Subcutaneous abdominal adipose tissue (tissue), 5 donors: ENCODE measurements around the gene TNIK.

Experiments
- H3K27ac ChIP-seq: one replicate; pipeline ENCODE4 v1.7.0; 2013; ENCODE audit warnings: low read depth, mild to moderate bottlenecking, inconsistent platforms, low read length, moderate library complexity
- H3K27me3 ChIP-seq, 5 donors: one replicate each; pipeline ENCODE4 v1.7.0; 2013; ENCODE audit warnings: low read length in 5 of 5, inconsistent platforms in 1 of 5; ENCODE audit not compliant: control insufficient read depth in 5 of 5, insufficient read depth in 4 of 5
- H3K36me3 ChIP-seq, 5 donors: one replicate each; pipeline ENCODE4 v1.7.0; 2013; ENCODE audit warnings: low read length in 5 of 5; ENCODE audit not compliant: control insufficient read depth in 5 of 5, insufficient read depth in 5 of 5
- H3K4me1 ChIP-seq, 5 donors: one replicate each; pipeline ENCODE4 v1.7.0; 2013; ENCODE audit warnings: low read length in 5 of 5, mild to moderate bottlenecking in 3 of 5, moderate library complexity in 1 of 5; ENCODE audit not compliant: control insufficient read depth in 5 of 5, insufficient read depth in 5 of 5
- H3K4me3 ChIP-seq, 5 donors: one replicate each; pipeline ENCODE4 v1.7.0; 2013; ENCODE audit warnings: low read length in 5 of 5, low read depth in 1 of 5
- H3K9ac ChIP-seq, 5 donors: one replicate each; pipeline ENCODE4 v1.7.0; 2013; ENCODE audit warnings: low read length in 5 of 5, mild to moderate bottlenecking in 4 of 5, moderate library complexity in 3 of 5
- H3K9me3 ChIP-seq, 5 donors: one replicate each; pipeline ENCODE4 v1.7.0; 2013; ENCODE audit warnings: low read length in 5 of 5; ENCODE audit not compliant: control insufficient read depth in 5 of 5
- donor health status: healthy.
- donor health status: healthy.
- donor health status: healthy.
- donor health status: healthy.
- donor health status: healthy.

The TNIK gene

DNA sequence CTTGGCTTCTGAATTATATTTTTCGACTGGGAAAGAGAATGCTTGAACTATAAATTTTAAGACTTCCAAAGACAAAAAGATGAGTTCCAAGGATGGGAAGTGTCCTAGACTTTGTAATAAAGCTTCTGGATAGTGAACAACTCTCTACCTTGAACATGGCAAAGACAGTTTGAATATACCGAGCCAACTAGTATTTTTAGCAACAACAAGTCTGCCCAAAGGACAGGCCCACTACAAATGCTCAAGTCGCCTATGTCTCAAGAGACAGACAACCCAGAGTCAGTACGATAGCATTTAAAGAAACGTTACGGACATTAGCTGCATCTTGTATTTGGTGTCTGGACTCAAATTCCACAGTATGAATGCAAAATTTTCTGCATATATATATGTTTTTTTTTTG lies 258.4 kb downstream of the TNIK start:
- Histone ChIP-seq H3K27me3 (no peaks in the 10 kb centered on the region), H3K27ac (no peak overlapping the region), H3K9ac (no peak overlapping the region), H3K4me3 (no peak overlapping the region), H3K4me1 (no peaks in the 10 kb centered on the region), H3K36me3 (no peaks in the 10 kb centered on the region), H3K9me3 (no peaks in the 10 kb centered on the region)

DNA sequence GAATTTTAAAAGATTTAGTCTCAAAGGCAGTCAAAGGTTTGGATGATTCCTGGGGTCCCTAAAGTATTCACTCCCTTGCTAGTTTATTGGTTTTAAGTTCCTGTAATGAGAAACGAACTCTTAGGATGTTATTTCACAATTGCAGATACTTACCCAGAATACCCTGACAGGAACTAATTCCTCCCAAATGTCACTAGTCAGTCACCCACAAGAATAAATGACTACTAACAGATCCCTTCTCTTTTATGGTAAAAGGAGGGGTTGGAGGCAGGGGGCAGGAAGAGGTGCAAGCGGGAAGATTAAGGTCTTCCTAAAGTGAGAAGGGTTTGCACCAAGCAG lies 259.5 kb downstream of the TNIK start:
- no peak overlapping the region for H3K27ac ChIP-seq
- H3K36me3 ChIP-seq = no peaks in the 10 kb centered on the region
- no peak overlapping the region for H3K9ac ChIP-seq
- H3K9me3 ChIP-seq = no peaks in the 10 kb centered on the region
- H3K27me3 ChIP-seq = no peaks in the 10 kb centered on the region
- no peaks in the 10 kb centered on the region for H3K4me1 ChIP-seq
- no peak overlapping the region for H3K4me3 ChIP-seq

DNA sequence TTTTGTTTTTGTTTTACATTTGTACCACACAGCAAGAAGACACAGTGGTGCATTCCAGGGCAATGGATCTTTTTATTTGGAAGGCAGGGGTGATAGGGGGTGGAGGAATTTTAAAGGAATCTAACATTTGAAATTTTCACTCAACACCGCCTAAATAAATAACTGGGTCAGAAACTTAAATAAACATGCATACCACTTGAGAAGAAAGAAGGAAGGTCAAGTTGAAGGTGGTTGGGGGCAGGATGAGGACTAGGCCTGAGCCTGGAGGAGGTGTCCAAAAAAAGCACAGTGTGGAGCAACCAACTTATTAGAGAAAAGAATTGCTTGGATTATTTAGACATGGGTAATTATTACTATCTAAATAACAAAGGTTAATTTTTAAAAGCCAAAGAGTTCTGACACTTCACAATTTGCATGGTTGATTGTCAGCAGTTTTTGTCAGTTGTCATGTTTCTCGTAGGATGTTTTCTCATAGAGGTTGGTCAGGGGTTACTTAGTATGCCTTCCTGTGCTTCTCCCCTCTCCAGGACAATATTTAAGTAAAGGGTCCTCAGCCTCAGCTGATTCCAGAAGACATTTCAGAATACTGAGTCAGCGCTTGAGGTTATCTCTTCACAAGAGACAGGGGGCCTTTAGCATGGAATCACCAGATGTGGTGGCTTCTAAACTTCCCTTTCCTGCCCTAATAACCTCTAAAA lies 260.0 kb downstream of the TNIK start:
- Histone ChIP-seq H3K4me3 (no peak overlapping the region), H3K9ac (no peak overlapping the region), H3K27me3 (no peaks in the 10 kb centered on the region), H3K36me3 (no peaks in the 10 kb centered on the region), H3K4me1 (no peaks in the 10 kb centered on the region), H3K9me3 (no peaks in the 10 kb centered on the region), H3K27ac (no peak overlapping the region)

DNA sequence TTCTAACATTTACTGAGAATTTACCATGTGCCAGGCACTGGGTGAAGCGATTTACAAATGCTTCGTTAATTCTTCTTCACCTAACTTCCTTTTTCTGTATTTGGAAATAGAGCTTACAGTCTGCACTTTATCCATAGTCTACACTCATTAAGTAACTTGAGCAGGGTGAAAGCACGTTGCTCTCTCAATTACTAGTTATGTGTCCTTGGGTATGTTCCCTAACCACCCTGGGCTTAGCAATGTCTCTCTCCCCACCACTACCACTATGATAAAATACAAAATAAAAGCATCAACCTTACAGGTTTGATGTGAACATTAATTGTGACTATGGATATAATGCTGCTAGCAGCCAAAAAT lies 260.8 kb downstream of the TNIK start:
- H3K9ac ChIP-seq = no peak overlapping the region
- H3K36me3 ChIP-seq = no peaks in the 10 kb centered on the region
- no peaks in the 10 kb centered on the region for H3K4me1 ChIP-seq
- H3K4me3 ChIP-seq = no peak overlapping the region
- H3K9me3 ChIP-seq = no peaks in the 10 kb centered on the region
- H3K27ac ChIP-seq = no peak overlapping the region
- no peaks in the 10 kb centered on the region for H3K27me3 ChIP-seq

DNA sequence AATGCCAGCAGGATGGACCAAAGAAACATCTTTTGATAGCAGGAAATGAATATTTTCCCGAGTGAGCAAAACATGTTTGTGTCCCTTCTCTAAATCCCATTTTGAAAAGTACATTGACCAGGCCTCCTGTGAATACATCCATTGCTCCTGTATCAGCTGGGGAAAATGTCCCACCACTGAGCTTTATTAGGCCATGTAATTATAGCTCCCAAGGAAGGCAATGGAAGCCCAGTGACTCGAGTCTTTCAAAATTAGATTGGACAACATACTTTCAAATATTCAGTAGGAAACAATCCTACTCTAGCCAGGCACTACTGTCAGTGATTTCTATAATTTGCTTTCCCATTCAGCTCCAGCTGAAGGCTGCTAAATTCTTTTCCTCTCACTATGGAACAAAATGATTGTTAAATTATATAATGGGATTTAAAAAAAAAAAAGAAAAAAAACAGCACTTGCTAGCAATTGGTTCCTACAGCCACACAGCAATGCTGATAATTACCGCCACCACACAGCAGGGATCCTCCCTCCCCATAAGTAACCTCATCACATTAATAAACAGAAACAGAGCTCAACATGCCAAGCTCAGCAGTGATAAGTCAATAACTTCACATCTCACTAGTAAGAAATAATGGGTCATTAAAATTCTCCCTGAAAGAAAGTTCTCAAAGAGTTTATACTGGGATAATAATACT lies 261.3 kb downstream of the TNIK start:
- Histone ChIP-seq H3K27ac (no peak overlapping the region), H3K27me3 (no peaks in the 10 kb centered on the region), H3K4me1 (no peaks in the 10 kb centered on the region), H3K4me3 (no peak overlapping the region), H3K36me3 (no peaks in the 10 kb centered on the region), H3K9me3 (no peaks in the 10 kb centered on the region), H3K9ac (no peak overlapping the region)

DNA sequence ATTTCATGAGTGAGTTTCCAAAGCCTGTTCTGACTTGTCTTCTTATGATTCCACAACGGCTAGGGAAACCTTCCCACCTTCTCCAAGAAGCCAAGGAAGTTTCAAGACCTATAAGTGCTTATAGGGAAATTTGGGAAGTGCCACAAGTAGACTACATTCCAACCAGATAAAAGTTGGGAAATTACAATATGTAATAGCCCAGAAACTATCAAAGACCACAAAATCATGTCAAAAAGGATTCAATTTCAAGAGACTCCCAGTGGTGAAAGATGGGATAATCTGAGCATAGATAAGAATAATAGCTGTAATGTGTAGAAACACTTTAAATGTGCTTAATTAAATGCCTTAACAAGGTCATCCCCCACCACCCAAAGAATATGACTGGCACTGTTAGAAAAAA lies 264.5 kb downstream of the TNIK start:
- Histone ChIP-seq H3K4me1 (no peaks in the 10 kb centered on the region), H3K27me3 (no peaks in the 10 kb centered on the region), H3K27ac (no peak overlapping the region)

DNA sequence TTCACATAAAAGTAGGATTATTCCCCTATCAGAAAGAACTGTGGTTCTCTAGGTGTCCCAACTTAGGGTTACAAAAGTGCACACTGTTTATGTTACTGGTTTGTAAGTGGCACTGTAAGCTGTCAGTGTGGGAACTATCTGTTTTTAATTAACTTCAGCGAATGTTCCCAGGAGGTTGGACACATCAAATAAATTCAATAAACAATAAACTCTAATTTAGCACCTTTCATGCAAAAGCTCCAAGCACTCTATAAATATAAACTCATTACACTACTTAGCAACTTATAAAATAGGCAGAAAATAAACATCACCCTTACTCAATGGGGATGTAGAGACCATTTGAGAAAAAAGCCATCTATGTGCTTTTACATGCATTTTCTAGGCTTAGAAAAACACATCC lies 265.2 kb downstream of the TNIK start:
- H3K4me3 ChIP-seq = no peak overlapping the region
- H3K4me1 ChIP-seq = no peaks in the 10 kb centered on the region
- H3K9me3 ChIP-seq = no peaks in the 10 kb centered on the region
- H3K9ac ChIP-seq = no peak overlapping the region
- H3K27me3 ChIP-seq = no peaks in the 10 kb centered on the region
- no peak overlapping the region for H3K27ac ChIP-seq
- no peaks in the 10 kb centered on the region for H3K36me3 ChIP-seq

More for the DNA sequence above, 264.5 kb downstream of the TNIK start:
- H3K4me3 ChIP-seq = no peak overlapping the region
- H3K9me3 ChIP-seq = no peaks in the 10 kb centered on the region
- H3K36me3 ChIP-seq = no peaks in the 10 kb centered on the region
- no peak overlapping the region for H3K9ac ChIP-seq

DNA sequence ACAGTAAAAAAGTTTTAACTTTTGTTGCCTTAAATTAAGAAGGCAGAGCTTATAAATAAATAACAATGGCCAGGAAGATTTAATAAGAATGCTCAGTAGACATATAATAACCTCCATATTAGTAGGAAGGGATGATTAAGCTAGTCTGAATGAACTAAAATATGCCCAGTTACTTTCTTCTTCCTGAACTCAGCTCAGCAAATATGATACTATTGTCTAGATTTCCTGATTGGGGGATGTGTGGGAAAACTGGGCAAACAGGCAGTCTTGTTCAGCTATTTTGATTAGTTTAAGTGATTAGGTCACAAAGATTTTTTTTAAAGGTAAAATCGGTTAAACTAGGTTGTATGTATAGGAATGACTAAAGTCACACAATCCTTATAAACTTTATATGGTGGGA lies 266.5 kb downstream of the TNIK start:
- Histone ChIP-seq H3K27ac (no peak overlapping the region), H3K9ac (no peak overlapping the region), H3K27me3 (no peaks in the 10 kb centered on the region), H3K4me3 (no peak overlapping the region), H3K9me3 (no peaks in the 10 kb centered on the region), H3K36me3 (no peaks in the 10 kb centered on the region), H3K4me1 (no peaks in the 10 kb centered on the region)

DNA sequence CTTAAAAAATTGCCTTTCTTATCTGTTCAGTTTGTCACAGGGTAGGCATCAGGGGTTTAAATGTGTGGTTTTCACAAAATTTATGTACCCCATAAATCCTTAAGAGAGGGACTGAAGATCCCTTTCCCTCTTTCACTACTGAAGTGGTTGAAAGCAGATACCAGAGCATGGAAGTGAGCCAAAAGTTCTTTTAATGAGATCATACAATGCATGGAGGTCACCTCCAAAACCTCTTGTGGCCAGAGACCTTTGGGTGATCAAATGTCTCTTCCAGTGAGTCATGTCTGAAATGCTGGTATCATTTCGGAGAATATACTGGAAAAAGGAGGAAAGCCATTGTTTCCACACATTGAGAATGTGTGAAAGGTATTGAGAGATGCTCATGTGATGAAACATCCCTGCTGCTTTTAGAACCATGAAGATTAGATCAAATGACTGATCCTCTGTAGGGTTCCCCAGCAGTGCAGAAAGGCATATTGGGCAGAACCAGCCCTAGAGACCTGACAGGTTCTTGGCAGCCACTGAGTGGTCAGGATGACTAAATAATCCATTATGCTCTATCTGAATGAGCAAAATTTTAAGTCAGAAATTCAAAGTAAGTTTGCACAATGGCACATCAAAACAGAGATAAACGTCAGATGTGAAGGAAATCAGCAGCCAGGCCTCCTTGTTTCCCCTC lies 267.9 kb downstream of the TNIK start:
- no peaks in the 10 kb centered on the region for H3K27me3 ChIP-seq
- H3K9ac ChIP-seq = no peak overlapping the region
- no peaks in the 10 kb centered on the region for H3K9me3 ChIP-seq
- no peaks in the 10 kb centered on the region for H3K36me3 ChIP-seq
- H3K4me3 ChIP-seq = no peak overlapping the region
- no peak overlapping the region for H3K27ac ChIP-seq
- H3K4me1 ChIP-seq = peaks cover 0 to 4% (median 0%) of the 10 kb centered on the region in 5 donors

DNA sequence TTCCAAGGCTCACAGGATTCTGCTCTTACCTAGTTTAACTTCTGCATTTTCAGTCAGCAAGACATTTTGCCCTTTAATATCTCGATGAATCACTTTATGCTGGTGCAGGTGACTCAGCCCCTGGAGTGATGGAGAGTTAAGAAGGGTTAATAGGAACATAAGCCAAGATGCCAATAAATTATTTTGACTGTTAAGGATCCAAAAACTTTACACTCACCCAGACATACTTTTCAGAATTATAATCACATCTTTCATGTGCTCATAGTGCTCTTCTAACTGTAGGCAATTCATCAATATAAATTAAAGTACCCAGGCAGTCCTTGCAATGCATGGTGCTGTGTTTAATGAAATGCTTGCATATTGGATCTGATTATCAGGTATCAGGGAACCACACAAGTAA lies 269.5 kb downstream of the TNIK start:
- Histone ChIP-seq H3K27ac (no peak overlapping the region), H3K9ac (no peak overlapping the region), H3K4me1 (peaks cover 0 to 14% (median 4%) of the 10 kb centered on the region in 5 donors), H3K36me3 (no peaks in the 10 kb centered on the region), H3K4me3 (no peak overlapping the region), H3K9me3 (no peaks in the 10 kb centered on the region), H3K27me3 (no peaks in the 10 kb centered on the region)
